Measurements from ENCODE around the gene PABPC1L2A.

DNA sequence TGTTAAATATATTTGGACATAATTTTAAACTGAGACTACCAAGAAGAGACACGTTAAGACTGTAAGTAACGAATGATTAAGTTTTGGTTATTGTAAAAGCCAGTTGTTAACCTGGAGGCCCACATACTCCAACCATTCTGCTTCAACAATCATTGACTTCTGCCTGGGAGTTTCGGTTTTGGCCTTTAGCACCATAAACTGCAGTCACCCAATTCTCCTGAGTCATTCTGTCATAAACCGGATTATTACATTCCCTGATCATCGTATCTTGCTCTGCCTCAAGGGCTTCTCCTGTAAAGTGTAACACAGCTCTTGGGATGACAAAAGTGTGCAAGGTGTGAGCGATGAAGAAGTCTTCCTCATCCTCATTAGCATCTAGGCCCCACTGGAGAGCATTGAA, 46.9 kb upstream of the PABPC1L2A start:
- TF ChIP-seq POLR2A (IDR thresholded peaks at IDR 0.05; ENCODE audit: low read depth, low read length) (no peak), SPI1 (IDR thresholded peaks at IDR 0.05; ENCODE audit: low read depth, low read length) (no peak), POLR2AphosphoS5 (IDR thresholded peaks at IDR 0.05; ENCODE audit: low read depth, low read length) (no peak), PAX5 (IDR thresholded peaks at IDR 0.05; ENCODE audit: insufficient read depth, low read length, severe bottlenecking) (no peak), TAF1 (IDR thresholded peaks at IDR 0.05; ENCODE audit: low read depth, low read length) (no peak), POU2F2 (IDR thresholded peaks at IDR 0.05; ENCODE audit: low read depth, low read length) (no peak)
